Thyroid gland (tissue), 4 donors: ENCODE results near the gene DIAPH1.

ENCODE experiments used
- CTCF ChIP-seq, 6 experiments: fragments of 200-600 bp in 3 of 6; fragments of 450-650 bp in 3 of 6; sonication (generic) in 3 of 6; IDR thresholded peaks; one replicate each; pipeline ENCODE4 v1.5.1; 2016 to 2019; ENCODE audit warnings: antibody characterized with exemption in 6 of 6, mild to moderate bottlenecking in 2 of 6, inconsistent platforms in 1 of 6, moderate library complexity in 1 of 6
- POLR2A ChIP-seq, 2 donors: fragments of 450-650 bp; IDR thresholded peaks; one replicate each; pipeline ENCODE4 v1.6.1; 2017; ENCODE audit warnings: antibody characterized with exemption in 2 of 2, mild to moderate bottlenecking in 2 of 2, moderate library complexity in 1 of 2

DNA sequence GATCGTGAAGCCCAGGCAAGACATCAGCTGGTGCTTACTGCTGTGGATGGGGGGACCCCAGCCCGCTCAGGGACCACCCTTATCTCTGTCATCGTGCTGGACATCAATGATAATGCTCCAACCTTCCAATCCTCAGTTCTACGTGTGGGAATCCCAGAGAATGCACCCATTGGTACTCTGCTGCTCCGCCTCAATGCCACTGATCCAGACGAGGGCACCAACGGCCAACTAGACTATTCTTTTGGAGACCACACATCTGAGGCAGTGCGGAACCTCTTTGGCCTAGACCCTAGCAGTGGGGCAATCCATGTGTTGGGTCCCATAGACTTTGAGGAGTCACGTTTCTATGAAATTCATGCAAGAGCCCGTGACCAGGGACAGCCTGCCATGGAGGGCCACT, 129.0 kb downstream of the DIAPH1 start:
- TF ChIP-seq CTCF (IDR thresholded peaks at IDR 0.05): no peak
- TF ChIP-seq POLR2A (IDR thresholded peaks at IDR 0.05): no peak
